Posterior cingulate gyrus (tissue), 11 donors: ENCODE results near the gene SMIM29.
"Not testable (repeated sequence)": the region's sequence is repeated elsewhere in the genome, so short reads cannot be mapped to it uniquely, and the experiment has no call there.

Experiments used
- DNase-seq, 10 donors: peaks; one replicate each; pipeline versions ENCODE4 v3.0.0 to v3.0.0-alpha.2; 2020 to 2021; ENCODE audit warnings: mixed read lengths in 3 of 10
- intact Hi-C: fragments of 100-400 bp; cut with DNase I; formaldehyde crosslinking; loops from one replicate; pipeline ENCODE4 v1.15.1; 2023

The SMIM29 gene

GRCh38 chr6:34269658-34270341 is 21.0 kb upstream of the SMIM29 start:
- intact Hi-C loops, DNase-seq: not testable (repeated sequence)

- intact Hi-C loops, DNase-seq: not testable (repeated sequence)
Measured at GRCh38 chr6:34269132-34269531, 20.3 kb upstream of the SMIM29 start.

DNA sequence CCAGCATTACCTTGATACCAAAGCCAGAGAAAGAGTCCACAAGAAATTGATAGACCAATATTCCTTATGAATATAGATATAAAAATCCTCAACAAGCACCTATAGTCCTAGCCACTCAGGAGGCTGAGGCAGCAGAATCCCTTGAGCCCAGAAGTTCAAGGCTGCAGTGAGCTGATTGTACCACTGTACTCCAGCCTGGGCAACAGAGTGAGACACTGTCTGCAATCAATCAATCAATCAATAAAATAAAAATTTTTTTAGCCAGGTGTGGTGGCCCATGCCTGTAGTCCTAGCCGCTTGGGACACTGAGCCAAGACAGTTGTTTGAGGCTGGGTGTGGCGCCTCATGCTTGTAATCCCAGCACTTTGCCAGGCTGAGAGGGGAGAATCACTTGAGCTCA is 18.9 kb upstream of the SMIM29 start:
- intact Hi-C loops: no loop called here
- no peak for DNase-seq

GRCh38 chr6:34263484-34263883 is 14.7 kb upstream of the SMIM29 start:
- intact Hi-C loops: not testable (repeated sequence)
- peak in 1 of 10 donors; percentile 43 for DNase-seq

- no peak for DNase-seq
- intact Hi-C loops: no loop called here
Measured at GRCh38 chr6:34260576-34261267, 11.9 kb upstream of the SMIM29 start.

- DNase-seq: no peak
- intact Hi-C loops: no loop called here
Measured at GRCh38 chr6:34259529-34260069, 10.8 kb upstream of the SMIM29 start.

- DNase-seq, intact Hi-C loops: not testable (repeated sequence)
Measured at GRCh38 chr6:34252395-34252794, 3.6 kb upstream of the SMIM29 start.

DNA sequence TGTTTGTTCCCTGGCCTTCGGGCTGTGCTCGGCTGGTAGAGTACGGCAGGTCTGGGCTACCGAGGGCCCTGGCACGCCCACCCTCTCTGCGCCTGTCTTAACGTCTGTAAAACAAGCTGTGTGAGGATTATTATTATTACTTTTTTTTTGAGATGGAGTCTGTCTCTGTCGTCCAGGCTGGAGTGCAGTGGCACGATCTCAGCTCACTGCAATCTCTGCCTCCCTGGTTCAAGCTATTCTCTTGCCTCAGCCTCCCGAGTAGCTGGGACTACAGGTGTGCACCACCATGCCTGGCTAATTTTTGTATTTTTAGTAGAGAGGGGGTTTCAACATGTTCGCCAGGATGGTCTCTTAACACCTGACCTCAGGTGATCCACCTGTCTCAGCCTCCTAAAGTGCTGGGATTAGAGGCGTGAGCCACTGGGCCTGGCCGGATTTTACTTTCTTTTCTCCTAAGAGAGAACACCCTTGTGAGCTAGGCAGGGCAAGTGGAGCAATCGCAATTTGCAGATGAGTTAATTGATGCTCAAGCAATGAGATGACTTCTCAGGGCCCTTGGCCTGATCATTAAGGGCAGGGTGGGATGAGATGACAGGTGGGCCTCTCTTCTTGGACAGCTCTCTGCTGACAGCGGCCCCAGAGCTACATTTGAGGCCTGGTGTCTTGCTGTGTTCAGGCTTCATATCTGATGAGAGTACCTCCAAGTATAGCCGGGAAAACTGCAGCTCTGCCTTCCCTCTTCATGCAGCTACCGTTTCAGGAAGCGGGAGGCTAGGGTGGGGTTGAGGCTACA is 859 bp upstream of the SMIM29 start:
- intact Hi-C loops: loop anchor here (1.0 to 5.0 kb wide), 4 partner anchors 53 to 358 kb away; partner anchors contain the start of gene NUDT3

GRCh38 chr6:34248198-34248726 is 544 bp downstream of the SMIM29 start:
- intact Hi-C loops: loop anchor here (1.0 to 5.0 kb wide), 2 partner anchors 11 to 359 kb away; no protein-coding TSS in a partner anchor
- DNase-seq: peak in 4 of 10 donors; percentile 59 to 94 (median 80)

More for the DNA sequence above, 859 bp upstream of the SMIM29 start:
- DNase-seq: peak in 3 of 10 donors; percentile 31 to 72 (median 39)

DNA sequence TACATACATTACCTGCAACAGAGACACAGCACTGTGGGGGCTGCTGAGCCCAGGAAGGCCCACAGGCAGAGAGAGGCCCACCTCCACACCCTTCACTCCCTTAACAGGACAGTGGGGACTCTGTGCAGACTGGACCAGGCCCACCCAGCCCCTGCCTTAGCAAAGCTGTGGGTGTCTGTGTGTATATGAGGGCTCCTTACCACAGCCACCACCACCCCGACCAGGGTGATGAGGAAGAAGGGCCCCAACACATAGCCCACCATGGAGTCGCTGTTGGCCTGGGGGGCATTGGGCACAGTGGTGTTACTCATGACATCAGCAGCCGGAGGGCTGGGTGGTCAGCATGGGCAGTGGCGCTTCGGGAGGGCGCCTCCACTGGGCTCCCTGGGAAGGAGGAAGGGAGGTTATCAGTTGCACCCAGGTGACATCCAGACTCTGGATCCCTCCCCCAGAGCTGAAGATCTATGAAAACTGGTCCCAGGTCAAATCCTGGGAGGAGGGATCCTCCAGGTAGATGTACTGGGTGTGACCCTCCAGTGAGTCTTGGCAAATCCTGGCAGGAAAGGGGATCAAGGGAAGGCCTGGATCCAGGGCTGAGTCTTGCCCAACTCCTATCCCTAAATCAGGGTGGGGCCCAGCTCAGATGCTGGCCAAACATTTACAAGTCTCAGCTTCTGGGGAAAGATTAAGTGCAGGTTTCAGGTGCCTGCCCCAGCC is 1.2 kb downstream of the SMIM29 start:
- intact Hi-C loops: loop anchor here (1.0 to 5.0 kb wide), 2 partner anchors 10 to 360 kb away; no protein-coding TSS in a partner anchor
- DNase-seq: peak in 3 of 10 donors; percentile 53 to 80 (median 71)

GRCh38 chr6:34246563-34247391 is 2.0 kb downstream of the SMIM29 start:
- intact Hi-C loops: loop anchor here (5.0 kb wide), 1 partner anchor 361 kb away; no protein-coding TSS in a partner anchor
- DNase-seq: peak in 3 of 10 donors; percentile 74 to 81 (median 81)

DNA sequence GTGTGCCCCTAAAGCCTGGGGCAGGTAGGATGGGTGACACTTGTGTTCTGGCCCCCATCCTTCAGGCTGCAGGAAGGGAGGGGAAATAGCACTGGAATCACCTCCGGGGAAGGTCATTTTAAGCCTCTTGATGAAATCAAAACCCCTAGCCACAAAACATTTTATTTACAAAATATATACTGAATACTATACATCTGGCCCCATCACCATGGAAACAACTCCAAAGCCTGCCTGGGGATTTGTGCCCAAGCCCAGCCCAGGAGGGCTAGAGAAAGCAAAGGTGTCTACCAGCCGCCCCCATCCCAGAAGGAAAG is 2.6 kb downstream of the SMIM29 start:
- intact Hi-C loops: loop anchor here (5.0 kb wide), 1 partner anchor 361 kb away; no protein-coding TSS in a partner anchor
- DNase-seq: peak in 1 of 10 donors; percentile 40

- intact Hi-C loops: loop anchor here (5.0 kb wide), 1 partner anchor 362 kb away; no protein-coding TSS in a partner anchor
- DNase-seq: peak in 2 of 10 donors; percentile 54 to 66
Measured at GRCh38 chr6:34245761-34246140, 3.1 kb downstream of the SMIM29 start.

DNA sequence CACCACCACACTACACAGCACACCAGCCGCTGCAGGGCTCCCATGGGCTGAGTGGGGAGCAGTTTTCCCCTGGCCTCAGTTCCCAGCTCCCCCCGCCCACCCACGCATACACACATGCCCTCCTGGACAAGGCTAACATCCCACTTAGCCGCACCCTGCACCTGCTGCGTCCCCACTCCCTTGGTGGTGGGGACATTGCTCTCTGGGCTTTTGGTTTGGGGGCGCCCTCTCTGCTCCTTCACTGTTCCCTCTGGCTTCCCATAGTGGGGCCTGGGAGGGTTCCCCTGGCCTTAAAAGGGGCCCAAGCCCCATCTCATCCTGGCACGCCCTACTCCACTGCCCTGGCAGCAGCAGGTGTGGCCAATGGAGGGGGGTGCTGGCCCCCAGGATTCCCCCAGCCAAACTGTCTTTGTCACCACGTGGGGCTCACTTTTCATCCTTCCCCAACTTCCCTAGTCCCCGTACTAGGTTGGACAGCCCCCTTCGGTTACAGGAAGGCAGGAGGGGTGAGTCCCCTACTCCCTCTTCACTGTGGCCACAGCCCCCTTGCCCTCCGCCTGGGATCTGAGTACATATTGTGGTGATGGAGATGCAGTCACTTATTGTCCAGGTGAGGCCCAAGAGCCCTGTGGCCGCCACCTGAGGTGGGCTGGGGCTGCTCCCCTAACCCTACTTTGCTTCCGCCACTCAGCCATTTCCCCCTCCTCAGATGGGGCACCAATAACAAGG is 3.6 kb downstream of the SMIM29 start:
- intact Hi-C loops: loop anchor here (5.0 kb wide), 1 partner anchor 362 kb away; no protein-coding TSS in a partner anchor
- peak in 3 of 10 donors; percentile 41 to 63 (median 49) for DNase-seq

- DNase-seq: peak in 7 of 10 donors; percentile 59 to 96 (median 82)
- intact Hi-C loops: no loop called here
Measured at GRCh38 chr6:34243901-34244884, 4.6 kb downstream of the SMIM29 start.

GRCh38 chr6:34243131-34243771 is 5.6 kb downstream of the SMIM29 start:
- intact Hi-C loops: no loop called here
- peak in 3 of 10 donors; percentile 23 to 51 (median 25) for DNase-seq
